Measurements from ENCODE around the gene WDR31.
"Not testable (repeated sequence)": the region's sequence is repeated elsewhere in the genome, so short reads cannot be mapped to it uniquely, and the experiment has no call there.

Gene WDR31

DNA sequence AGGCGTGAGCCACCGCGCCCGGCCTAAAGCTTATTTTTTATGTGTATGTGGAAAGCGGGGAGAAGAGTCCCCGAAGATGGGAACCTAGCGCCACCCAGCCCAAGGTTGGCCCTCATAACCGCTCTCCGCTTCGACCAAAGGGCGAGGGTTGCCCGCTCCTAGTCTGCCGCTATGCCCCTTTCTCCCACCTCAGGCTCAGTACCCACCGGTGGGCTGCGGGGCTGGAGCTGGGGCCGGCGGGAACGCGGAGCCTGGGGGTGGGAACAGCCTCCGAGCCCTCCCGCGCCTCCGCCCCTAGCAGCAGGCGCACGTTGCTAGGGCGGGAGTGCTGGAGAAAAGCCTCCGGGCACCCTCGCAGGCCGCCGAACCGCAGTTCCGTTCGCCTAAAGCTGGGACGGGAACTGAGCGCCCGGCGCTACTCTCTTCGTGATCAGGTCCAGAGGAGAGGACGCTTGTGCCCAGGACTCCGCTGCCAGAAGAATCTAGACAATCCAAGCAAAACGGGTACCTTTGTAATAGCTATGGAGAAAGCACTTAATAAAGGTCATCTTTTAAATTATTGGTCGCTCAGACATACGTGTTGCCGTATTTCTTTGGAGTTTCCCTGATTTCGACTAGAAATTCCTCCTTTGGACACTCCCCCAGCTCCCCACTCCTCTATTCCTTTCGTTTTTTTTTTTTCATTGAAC, at the start of gene WDR31:
WDR31 (minus strand) TSS at position 265 of the 689 bp plus-strand sequence. CDS start 8,253 bp downstream, outside the sequence.
- DNase-seq (ENCODE audit: extremely low spot score, insufficient read length, low read depth) (peak; percentile 86), FAIRE-seq (peak; percentile 79)

DNA sequence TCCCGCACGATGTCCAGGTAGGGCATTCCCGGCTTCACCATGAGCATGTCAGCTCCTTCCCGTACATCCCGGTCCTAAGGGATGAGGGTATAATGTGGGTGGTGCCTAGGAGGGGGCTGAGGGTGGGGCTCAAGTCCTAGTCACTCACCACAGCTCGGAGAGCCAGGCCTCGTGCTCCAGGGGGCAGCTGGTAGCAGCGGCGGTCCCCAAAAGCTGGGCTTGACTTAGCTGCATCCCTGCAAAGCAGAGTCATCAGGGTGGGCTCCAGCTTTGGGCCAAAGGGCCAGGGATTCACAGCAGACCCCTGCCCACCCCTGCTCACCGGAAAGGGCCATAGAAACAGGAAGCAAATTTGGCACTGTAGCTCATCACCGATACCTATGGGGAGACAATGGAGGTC, 49.4 kb upstream of the WDR31 start:
- DNase-seq (ENCODE audit: extremely low spot score, insufficient read length, low read depth) = no peak
- FAIRE-seq = no peak

- no peak for FAIRE-seq
Measured at GRCh38 chr9:113388833-113389232, 48.8 kb upstream of the WDR31 start.

GRCh38 chr9:113387560-113388230, 47.6 kb upstream of the WDR31 start:
- no peak for DNase-seq (ENCODE audit: extremely low spot score, insufficient read length, low read depth)
- FAIRE-seq = no peak

More at GRCh38 chr9:113388833-113389232, 48.8 kb upstream of the WDR31 start:
- no peak for DNase-seq (ENCODE audit: extremely low spot score, insufficient read length, low read depth)

DNA sequence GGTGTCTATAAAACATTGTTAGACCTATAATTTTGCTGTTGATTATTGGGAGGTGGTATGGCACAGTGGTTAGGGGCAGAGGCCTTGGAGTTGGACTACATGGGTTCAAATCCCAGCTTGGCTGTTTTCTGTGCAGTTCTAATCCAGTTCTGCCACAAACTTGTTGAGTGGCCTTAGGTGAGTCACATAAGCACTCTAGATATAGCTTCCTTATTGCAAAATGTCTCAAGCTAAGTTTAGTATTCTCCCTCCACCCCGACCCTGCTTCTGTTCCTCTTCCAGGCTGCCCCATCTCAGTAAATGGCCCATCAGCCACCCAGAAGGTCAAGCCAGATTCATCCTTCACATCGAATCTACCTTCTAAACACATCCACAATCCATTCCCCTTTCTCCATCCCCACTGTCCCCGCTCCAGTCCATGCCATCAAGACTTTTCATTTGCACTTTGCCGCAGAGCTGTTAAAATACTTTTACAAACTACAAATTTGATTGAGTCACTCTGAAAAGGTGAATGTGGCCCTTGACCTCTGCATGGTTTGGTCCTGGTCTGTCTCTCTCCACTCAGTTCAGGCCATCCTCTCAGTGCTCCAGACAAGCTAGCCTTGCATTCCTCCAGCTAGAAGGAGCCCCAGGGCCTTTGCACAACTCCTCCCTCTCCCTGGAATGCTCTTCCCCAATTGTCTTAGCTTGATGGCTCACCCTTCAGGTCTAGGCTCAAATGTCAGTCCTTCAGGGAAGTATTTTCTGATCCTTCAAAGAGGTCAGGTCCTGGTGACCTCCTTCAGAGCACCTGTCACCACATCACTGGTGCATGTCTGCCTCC, 46.7 kb upstream of the WDR31 start:
- FAIRE-seq = no peak
- DNase-seq (ENCODE audit: extremely low spot score, insufficient read length, low read depth) = no peak

GRCh38 chr9:113381909-113382411, 41.9 kb upstream of the WDR31 start:
- FAIRE-seq = no peak

DNA sequence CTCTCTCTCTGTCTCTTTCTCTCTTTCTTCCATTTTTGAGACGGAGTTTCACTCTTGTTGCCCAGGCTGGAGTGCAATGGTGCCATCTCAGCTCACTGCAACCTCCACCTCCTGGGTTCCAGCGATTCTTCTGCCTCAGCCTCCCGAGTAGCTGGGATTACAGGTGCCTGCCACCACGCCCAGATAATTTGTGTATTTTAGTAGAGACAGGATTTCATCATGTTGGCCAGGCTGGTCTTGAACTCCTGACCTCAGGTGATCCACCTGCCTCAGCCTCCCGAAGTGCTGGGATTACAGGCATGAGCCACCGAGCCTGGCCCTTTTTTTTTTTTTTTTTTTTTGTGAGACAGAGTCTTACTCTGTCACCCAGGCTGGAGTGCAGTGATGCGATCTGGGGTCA, 41.4 kb upstream of the WDR31 start:
- not testable (repeated sequence) for DNase-seq (ENCODE audit: extremely low spot score, insufficient read length, low read depth); FAIRE-seq

More at GRCh38 chr9:113381909-113382411, 41.9 kb upstream of the WDR31 start:
- no peak for DNase-seq (ENCODE audit: extremely low spot score, insufficient read length, low read depth)

DNA sequence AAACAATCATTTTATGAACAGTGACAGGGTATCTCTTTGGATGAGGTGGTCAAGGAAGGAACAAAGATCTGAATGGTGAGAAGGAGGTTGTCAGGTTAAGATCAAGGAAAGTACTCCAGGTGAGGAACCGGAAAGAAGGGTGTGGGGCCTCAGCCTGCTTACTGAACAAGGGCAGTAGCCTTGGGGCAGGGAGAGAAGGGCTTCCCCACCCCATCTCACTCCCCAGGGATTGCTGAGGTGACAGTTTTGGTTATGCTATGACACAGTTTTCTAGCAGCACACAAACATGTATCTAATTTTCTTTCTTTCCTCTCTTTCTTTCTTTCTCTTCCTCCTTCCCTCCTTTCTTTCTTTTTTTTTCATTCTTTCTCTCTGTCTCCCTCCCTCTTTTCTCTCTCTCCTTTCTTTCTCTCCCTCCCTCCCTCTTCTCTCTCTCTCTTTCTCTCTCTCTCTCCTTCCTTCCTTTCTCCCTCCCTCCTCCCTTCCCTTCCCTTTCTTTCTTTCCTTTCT, 40.8 kb upstream of the WDR31 start:
- peak; percentile 52 for DNase-seq (ENCODE audit: extremely low spot score, insufficient read length, low read depth)
- peak; percentile 84 for FAIRE-seq

DNA sequence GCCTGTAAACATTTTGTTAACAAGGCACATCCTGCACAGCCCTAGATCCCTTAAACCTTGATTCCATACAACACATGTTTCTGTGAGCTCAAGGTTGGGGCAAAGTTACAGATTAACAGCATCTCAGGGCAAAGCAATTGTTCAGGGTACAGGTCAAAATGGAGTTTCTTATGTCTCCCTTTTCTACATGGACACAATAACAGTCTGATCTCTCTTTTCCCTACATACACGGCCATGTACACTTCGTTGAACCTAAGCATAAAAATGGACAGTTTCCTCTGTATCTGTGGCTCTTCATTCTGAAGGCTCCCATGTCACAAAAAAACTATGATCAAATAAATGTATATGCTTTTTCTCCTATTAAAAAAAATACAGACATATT, 39.7 kb upstream of the WDR31 start:
- not testable (repeated sequence) for FAIRE-seq

GRCh38 chr9:113379094-113379828, 39.2 kb upstream of the WDR31 start:
- FAIRE-seq; DNase-seq (ENCODE audit: extremely low spot score, insufficient read length, low read depth): not testable (repeated sequence)

More for the DNA sequence above, 39.7 kb upstream of the WDR31 start:
- DNase-seq (ENCODE audit: extremely low spot score, insufficient read length, low read depth) = not testable (repeated sequence)

DNA sequence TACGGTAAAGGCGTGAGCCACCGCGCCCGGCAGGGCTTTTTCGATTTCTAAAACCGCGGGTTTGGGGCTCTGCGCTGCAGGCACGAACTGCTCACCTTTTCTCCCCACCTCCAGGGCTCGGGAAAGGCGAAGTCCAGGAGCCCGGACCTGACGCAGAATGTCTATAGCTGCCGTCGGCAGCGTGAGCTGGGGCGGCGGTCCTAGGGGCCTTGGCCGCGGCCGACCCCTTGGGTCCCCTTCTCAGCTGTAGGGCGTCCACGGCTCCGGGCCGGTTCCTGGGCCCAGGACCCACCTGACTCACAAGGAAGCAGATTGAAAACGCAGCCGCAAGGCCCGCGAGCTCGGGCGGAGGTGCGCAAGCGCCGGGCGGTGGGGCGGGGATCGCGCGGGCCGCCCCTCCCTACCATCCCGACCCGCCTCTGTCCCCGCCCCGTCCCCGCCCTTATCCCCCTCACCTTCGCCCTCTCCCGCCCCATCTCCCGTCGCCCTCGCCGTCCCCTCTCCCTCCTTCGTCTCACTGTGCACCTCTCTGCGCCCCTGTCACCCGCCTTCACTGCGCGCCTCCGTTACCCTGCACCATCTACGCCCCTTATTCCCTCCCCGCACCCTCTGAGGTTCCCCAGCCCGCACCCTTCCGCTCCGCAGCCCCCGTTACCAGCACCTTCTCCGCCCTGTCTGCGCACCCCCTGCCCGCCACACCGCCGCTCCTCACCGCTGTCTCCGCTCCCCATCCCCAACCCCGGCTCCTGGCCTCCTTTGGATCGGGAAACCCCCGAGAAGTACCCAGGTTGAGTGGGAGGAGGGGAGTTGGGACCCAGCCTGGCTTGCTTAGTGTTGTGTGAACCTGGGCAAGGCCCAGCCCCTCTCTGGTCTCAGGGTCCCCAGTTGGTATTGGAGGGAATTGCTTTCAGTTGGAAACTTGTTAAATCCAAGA, 36.8 kb upstream of the WDR31 start, which contains the start of gene HDHD3:
HDHD3 (minus strand) TSS at position 353 of the 934 bp plus-strand sequence. CDS start 2,632 bp downstream, outside the sequence.
- peak; percentile 90 for DNase-seq (ENCODE audit: extremely low spot score, insufficient read length, low read depth)
- peak; percentile 39 for FAIRE-seq

- no peak for FAIRE-seq
- DNase-seq (ENCODE audit: extremely low spot score, insufficient read length, low read depth) = no peak
Measured at GRCh38 chr9:113375057-113376023, 35.3 kb upstream of the WDR31 start.

- no peak for FAIRE-seq
- DNase-seq (ENCODE audit: extremely low spot score, insufficient read length, low read depth) = no peak
Measured at GRCh38 chr9:113373676-113374392, 33.8 kb upstream of the WDR31 start.

GRCh38 chr9:113373256-113373655, 33.2 kb upstream of the WDR31 start:
- no peak for FAIRE-seq
- DNase-seq (ENCODE audit: extremely low spot score, insufficient read length, low read depth) = no peak

DNA sequence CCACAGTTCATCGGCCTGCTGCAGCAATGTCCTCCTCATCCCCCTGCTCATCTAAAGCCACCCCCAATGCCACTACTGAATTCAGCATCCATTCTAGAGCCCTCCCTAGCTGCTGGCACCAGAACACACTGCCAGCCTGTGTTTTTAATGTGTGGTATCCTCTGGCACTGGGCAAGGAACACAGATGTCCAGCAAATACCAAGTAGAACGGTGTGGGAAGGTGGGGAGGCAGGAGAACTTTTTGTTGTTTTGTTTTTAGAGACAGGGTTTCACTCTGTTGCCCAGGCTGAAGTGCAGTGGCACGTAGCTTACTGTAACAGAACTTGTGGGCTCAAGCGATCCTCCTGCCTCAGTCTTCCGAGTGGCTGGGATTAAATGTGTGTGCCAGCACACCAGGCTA, 32.0 kb upstream of the WDR31 start:
- no peak for DNase-seq (ENCODE audit: extremely low spot score, insufficient read length, low read depth)
- no peak for FAIRE-seq

DNA sequence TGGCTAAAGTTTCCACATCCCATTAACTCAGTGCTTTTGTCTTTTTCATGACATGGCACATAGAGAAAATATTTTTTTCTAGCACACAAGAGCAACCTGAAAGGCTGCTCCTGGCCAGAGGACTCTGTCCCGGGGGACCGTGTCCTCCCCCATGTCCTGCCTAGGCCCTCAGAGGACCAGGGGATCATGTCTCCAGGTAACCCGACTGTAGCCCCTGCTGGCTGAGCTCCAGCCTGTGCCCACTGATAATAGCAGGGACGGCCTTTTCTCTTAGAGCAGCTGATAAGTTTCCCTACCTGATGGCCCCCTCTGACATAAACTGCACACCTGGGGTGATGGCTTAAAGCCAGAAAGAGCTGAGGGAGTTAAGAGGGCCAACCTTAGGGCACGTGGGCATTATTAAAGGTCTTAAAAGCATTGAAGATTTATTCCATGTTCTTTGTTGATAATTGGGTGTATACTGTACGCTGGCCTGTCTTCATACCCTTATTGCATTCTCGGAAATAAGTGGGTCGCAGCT, 30.8 kb upstream of the WDR31 start:
- no peak for FAIRE-seq
- no peak for DNase-seq (ENCODE audit: extremely low spot score, insufficient read length, low read depth)

DNA sequence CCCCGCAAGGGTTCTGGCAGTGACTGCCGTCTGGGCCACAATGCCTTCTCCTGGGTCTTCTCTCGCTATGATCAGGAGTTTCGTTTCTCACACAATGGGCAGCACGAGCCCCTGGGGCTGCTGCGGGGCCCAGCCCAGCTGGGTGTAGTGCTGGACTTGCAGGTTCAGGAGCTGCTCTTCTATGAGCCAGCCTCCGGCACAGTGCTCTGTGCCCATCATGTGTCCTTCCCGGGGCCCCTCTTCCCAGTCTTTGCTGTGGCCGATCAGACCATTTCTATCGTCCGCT, 29.7 kb upstream of the WDR31 start:
- no peak for FAIRE-seq
- no peak for DNase-seq (ENCODE audit: extremely low spot score, insufficient read length, low read depth)

Data from GM18507 (cell line).